ENCODE results near the gene OR2T4.

OR2T4 gene

GRCh38 chr1:248361121-248361715 is at the start of gene OR2T4:
TSS of gene OR2T4 (plus strand) at chr1:248361665. CDS start at chr1:248361665, 0 bp downstream.
- no peak for DNase-seq

- no peak for DNase-seq
Measured at GRCh38 chr1:248316796-248317195, 44.7 kb upstream of the OR2T4 start.

- no peak for DNase-seq
Measured at GRCh38 chr1:248324468-248324867, 37.0 kb upstream of the OR2T4 start, which contains the start of gene OR2M7. TSS of gene OR2M7 (minus strand) at chr1:248324568. CDS start at chr1:248324568, 0 bp downstream.

GRCh38 chr1:248343451-248343850 is 18.0 kb upstream of the OR2T4 start:
- no peak for DNase-seq

GRCh38 chr1:248348475-248348874 is 13.0 kb upstream of the OR2T4 start, which contains the start of gene OR14C36:
TSS of gene OR14C36 (plus strand) at chr1:248348775. CDS start at chr1:248348775, 0 bp downstream.
- no peak for DNase-seq

- no peak for DNase-seq
Measured at GRCh38 chr1:248359415-248359814, 2.0 kb upstream of the OR2T4 start.

- no peak for DNase-seq
Measured at GRCh38 chr1:248366609-248367008, 5.1 kb downstream of the OR2T4 start.

- no peak for DNase-seq
Measured at GRCh38 chr1:248372394-248372793, 10.9 kb downstream of the OR2T4 start.

GRCh38 chr1:248373761-248374160 is 12.3 kb downstream of the OR2T4 start:
- no peak for DNase-seq

- DNase-seq, result no peak
Measured at GRCh38 chr1:248375446-248375845, 14.0 kb downstream of the OR2T4 start, which contains the start of gene OR2T6. TSS of gene OR2T6 (plus strand) at chr1:248375746. CDS start at chr1:248387609, 11,863 bp downstream.

GRCh38 chr1:248376916-248377315 is 15.5 kb downstream of the OR2T4 start:
- DNase-seq, result no peak

GRCh38 chr1:248380854-248381253 is 19.4 kb downstream of the OR2T4 start:
- no peak for DNase-seq

GRCh38 chr1:248388426-248388825 is 27.0 kb downstream of the OR2T4 start:
- no peak for DNase-seq

- no peak for DNase-seq
Measured at GRCh38 chr1:248393050-248393449, 31.6 kb downstream of the OR2T4 start.

- DNase-seq, result no peak
Measured at GRCh38 chr1:248402748-248403147, 41.3 kb downstream of the OR2T4 start, which contains the start of gene OR2T1. TSS of gene OR2T1 (plus strand) at chr1:248403048. CDS start at chr1:248406148, 3,100 bp downstream.

GRCh38 chr1:248404024-248404423 is 42.6 kb downstream of the OR2T4 start:
- no peak for DNase-seq

- no peak for DNase-seq
Measured at GRCh38 chr1:248406721-248407692, 45.5 kb downstream of the OR2T4 start.

Data from activated CD4-positive, alpha-beta T cell treated with anti-CD3 and anti-CD28 coated beads, Interleukin-2, amount 50 U/mL, for 1 hour (primary cell).